ENCODE measurements around the gene ITGA7.
A peak's percentile ranks its signal among the peaks of the same experiment; 100 is the strongest.

The ITGA7 gene

DNA sequence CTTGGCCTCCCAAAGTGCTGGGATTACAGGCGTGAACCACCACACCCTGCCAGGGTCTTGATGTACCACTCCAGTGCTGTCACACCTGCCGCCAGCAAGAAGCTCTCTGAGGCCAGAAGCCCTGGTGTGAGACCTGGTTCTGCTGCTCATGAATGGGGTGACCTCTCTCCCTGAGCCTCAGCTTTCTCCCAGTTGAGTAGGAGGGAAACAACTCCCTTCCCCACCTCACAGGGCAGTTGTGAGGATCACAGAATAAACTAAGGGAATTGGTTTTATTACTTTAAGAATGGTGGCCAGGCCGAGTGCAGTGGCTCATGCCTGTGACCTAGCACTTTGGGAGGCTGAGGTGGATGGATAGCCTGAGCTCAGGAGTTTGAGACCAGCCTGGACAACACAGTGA lies 26.9 kb upstream of the ITGA7 start:
- DNase-seq: no peak

DNA sequence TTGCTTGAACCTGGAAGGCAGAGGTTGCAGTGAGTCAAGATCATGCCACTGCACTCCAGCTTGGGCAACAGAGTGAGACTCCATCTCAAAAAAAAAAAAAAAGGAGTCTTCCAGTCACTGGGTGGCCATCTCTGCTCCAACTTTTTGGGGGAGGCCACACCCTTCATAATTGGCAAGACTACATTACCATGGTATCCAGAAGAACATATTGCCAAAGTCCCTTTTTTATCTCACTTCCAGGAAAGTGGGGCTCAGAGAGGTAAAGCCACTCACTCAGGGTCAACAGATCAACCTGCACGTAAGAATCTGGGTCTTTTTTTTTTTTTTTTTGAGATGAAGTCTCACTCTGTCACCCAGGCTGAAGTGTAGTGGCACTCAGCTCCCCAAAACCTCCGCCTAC lies 26.2 kb upstream of the ITGA7 start:
- no peak for DNase-seq

DNA sequence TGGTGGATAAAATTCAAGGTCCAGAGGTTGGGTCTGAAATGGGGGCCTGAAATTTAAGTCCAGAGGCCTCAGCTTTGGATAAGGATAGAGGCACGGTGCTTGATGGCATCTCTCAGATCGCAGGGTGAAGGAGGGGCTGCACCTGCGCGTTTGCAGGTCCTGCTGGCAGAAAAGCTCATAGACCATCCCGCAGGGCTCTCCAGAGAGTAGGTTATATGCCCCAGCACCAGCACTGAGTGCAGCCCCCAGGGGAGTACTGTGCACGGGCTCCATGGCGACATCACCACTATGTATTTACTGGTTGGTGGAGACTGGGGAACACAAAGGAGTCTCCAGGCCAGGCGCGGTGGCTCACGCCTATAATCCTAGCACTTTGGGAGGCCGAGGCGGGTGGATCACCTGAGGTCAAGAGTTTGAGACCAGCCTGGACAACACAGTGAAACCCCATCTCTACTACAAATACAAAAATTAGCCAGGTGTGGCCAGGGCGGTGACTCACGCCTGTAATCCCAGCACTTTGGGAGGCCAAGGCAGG lies 25.4 kb upstream of the ITGA7 start:
- no peak for DNase-seq

DNA sequence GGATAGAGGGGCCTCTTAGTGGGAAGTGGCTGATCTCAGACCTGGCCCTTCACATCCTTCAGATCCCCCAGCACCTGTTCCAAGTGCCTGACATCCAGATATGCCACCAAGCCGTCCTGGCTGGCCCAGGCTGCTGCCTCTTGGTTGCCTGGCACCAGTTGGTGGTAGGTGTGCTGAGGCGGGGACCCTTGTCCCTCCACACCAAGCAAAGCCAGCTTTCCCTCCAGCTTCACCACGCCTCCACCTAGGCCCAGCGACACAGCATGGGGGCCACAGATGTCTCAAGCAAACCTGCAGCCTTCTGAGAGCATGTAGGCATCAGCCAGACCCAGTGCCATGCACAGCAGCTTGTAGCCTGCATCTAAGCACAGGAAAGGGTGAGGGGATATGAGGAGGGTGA lies 24.6 kb upstream of the ITGA7 start:
- no peak for DNase-seq

DNA sequence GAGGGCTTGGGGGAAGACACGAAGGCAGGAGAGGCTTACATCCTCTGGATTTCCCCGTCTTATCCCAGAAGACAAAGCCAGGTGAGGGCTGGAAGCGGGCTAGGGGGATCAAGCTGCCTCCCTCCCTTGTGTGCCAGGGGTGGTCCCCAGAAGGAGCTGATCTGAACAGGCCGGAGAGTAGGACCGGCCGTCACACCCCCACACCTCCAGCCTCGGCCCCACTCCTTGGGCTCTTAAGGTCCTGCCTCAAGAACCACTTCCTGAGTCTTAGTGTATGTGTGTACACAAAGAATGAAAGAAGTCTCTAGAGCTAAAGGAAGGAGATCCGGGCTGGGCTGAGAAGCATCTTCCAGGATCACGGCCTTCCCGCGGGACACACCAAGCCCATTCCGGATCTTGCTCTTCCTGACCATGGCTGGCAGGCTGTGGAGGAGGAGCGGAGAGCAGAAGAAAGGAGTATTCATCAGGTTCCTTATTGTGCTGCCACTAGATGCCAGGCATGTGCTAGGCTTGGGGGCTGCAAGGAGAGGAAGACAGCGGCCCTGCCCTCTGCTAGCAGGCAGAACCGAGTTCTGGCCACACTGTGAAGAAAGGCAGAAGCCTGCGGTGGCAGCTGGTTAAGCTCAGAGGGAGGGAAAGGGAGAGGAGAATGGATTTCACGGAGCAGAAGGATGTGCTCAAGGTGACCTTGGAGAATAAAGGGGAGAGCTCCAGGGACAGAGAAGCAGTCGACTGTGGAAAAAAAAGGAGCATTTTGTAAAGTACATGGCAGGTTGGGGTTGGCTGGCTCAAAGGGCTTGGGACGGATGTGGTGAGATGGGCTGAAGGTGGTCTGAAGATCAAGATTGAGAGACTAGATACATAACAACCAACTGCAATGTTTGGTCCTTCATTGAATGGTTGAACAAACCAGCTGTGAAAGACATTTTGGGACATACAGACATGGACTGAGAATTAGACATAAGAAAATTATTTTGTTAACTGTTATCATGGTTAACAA lies 22.4 kb upstream of the ITGA7 start:
- no peak for DNase-seq

DNA sequence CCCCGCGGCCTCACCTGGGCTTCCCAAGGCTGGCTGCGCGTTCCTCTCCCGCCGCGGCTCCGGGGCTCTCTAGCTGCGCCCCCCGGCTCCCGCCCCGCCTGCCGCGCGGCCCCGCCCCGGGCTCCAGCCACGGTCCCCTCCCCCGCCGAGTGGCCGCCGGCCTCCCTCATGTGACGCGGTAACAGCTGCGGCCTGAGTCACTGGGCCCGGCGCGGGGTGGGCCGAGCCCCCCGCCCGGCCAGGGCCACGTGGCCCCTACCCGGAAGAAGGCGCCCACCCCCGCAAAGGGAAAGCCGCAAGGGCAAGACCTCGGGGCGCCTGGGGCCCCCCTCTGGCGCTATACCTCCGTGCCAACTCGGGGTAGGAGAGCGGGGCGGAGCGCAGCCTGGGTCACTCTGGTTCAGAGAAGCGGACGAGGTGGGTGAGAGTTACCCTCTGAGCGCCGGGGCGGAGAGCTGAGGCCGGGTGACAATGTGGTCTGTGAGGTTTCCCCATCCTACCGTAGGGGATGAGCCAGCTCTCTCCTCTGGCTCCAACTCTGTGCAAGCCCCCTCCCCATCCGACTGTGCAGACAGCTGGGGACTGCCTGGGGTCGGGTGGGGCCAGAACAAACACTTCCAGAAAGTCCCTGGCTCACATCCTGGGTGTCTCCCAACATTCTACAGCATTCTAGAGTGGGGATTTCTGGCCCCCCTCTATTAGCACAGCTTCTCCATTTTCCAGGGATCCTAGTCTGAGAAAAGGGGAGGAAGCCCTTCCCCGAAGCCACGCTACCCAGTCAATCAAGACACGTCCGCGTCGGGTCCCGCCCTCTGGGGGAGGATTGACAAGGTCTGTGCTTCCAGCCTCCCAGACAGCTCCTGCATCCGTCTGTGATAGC lies 21.5 kb upstream of the ITGA7 start, which contains the start of gene CD63:
Gene CD63 (minus strand): TSS at position 71 of the 880 bp plus-strand sequence. CDS start 668 bp downstream, outside the sequence.
- DNase-seq: peak; percentile 85

DNA sequence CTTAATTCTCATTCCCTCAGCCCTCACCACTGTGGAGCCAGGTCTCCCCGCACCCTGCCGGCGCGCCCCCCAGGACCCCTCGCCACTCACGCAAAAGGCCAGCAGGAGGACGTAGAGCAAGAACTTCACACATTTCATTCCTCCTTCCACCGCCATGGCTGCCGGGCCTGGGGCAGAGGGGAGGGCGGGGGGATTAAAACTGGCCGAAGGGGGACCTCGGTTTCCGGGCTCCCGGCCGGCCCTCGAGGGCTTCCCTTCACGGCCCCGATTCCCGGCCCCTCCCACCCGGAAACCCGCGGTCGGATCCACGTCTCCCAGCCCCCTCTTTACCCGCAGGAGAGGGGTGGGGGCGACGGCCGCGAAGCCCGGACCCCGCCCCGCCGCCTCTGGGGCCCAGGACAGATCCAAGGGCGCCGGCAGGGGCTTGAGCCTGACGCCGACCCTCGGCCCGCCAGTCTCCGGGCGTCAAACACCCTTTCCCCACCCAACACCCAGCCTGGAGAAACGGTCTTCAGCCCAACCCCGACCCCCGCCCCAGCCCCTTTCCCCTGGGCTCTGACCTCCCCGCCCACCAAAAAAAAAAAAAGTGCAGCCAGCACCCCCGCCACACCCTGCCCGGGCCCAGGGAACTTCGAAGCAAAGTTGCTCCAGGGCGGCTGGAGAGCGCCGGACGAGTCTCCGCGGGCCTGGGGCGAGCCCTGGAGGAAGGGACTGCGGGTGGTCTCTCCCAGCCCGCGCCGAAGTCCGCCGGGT lies 20.7 kb upstream of the ITGA7 start:
- peak; percentile 81 for DNase-seq

DNA sequence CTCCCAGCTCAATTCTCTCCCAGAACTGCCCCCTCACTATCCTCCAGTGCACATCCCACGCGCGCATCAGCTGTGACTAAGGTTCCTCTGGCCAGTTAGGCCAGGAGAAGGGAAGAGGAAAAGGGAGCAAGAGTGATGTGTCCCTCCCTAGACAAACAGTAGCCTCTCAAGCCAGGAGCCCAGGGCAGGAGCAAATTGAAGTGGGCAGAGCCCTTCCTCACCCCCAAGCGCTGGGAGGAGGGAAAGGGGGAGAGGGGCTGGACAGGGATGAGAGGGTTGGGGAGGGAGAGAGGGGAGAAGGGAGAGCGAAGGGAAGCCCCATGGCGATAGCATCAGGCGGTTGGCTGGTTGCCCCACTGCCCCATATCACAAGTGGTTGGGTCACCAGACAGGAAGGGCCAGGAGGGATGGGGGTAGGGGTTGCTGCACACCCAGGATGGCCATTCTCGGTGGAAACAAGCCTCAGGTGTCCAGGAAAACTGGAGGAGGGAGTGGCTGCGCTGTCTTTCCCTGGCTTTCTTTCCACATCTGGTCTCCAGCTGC lies 20.0 kb upstream of the ITGA7 start:
- no peak for DNase-seq

DNA sequence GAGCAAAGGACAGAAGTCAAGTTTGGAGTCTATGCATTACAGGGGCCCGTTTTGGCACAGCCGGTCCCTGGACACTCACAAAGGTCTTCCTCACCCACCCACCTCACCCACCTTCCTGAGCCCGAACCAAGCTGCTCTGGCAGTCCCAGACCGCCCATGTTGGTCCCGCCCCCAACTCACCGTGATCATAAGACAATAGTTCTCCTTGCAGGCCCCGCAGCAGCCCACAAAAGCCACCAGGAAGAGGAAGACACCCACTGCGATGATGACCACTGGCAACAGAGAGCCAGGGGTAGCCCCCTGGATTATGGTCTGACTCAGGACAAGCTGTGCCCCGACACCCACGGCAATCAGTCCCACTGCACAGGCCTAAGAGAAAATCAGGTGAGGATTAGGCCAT lies 19.3 kb upstream of the ITGA7 start:
- DNase-seq: no peak

DNA sequence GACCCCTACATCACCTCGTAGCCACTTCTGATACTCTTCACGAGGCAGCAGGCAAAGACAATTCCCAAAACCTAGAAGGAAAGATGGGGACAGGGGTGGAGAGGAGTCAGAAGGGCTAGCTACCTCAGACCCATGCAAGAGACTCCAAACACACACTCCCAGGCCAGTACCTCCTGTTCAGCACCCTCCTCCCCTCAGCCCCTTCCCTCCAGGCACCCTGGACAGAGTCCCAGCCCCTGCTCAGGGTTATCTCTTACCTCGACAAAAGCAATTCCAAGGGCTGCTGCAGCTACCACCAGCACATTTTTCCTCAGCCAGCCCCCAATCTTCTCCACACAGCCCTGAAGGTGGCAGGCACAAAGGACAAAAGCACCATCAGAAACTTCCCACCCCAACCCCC lies 17.9 kb upstream of the ITGA7 start:
- DNase-seq: no peak

DNA sequence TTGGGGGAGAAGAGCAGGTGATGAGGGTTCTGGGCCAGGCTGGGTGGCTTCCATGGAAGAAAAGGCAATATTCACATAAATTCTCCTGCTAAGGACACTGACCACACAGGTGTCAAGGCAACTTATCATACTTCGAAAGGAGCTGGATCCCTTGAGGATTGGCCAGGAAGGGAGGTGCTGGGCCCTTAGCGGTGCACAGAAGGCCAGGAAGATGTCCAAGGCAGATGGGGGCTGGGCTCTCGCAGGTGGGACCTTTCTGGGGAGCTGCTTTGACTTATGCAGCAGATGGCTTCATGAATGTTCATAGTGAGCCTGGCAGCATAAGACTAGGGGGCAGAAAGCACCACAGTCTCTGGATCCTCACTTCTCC lies 17.2 kb upstream of the ITGA7 start:
- DNase-seq: no peak

DNA sequence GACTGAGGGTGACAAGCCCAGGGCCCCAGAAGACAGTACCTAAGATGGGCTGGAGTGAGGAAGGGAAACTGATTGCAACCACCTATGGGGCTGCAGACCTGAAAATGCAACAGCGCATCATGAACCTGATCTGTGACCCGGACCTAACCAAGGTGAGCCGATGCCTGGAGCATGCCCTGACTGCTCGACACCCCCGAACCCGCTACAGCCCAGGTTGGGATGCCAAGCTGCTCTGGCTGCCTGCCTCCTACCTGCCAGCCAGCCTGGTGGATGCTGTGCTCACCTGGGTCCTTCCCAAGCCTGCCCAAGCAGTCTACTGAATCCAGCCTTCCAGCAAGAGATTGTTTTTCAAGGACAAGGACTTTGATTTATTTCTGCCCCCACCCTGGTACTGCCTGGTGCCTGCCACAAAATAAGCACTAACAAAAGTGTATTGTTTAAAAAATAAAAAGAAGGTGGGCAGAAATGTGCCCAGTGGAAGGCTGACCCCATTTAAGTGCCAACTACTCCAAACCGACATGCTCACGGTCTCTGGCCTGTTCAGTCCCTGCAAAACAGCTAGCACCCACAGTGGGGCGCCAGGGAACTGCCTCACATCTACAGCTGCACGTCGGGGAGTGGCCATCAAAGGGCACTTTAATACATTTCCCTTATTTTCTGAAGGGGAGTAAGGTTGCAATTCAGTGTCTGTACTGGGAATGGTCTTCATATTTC lies 16.7 kb upstream of the ITGA7 start:
- DNase-seq: peak; percentile 27

DNA sequence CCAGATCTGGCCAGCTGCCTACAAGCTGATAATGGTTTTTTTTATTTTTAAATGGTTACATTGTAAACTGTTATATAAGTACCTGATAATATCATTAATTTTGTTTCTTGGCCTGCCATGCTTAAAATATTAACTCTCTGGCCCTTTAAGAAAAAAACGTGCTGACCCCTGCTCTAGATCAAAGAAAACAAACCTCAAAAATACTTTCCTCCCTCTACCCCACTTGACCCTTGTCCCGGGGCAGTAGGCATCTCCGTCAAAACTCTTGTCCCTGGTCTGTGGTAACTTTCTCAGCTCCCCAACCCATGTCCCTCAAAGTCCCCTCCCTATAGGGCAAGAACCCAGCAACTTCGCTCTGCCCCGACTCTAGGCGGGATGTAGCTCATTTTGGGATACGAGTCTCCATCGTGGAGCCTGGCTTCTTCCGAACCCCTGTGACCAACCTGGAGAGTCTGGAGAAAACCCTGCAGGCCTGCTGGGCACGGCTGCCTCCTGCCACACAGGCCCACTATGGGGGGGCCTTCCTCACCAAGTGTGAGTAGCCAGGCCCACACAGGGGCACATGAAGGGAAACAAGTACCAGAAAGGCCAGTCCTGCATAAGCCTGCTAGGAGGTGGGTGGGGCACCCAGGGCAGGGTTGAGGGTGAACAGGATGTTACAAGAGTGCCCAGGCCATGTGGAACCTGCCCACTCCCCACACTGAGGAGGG lies 16.0 kb upstream of the ITGA7 start:
- DNase-seq: no peak

DNA sequence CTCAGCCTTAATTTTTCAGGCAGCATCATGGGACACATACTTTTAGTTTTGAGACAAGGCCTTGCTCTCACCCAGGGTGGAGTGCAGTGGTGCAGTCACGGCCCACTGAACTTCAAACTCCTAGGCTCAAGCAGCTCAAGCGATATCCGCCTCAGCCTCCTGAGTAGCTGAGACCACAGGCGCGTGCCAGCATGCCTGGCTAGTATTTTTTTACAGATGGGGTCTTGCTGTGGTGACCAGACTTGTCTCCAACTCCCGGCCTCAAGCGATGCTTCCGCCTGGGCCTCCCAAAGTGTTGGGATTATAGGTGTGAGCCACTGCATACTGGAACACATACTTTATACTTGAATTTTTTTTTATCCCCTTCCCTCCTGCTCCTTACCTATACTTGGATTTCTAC lies 15.2 kb upstream of the ITGA7 start:
- DNase-seq: no peak

DNA sequence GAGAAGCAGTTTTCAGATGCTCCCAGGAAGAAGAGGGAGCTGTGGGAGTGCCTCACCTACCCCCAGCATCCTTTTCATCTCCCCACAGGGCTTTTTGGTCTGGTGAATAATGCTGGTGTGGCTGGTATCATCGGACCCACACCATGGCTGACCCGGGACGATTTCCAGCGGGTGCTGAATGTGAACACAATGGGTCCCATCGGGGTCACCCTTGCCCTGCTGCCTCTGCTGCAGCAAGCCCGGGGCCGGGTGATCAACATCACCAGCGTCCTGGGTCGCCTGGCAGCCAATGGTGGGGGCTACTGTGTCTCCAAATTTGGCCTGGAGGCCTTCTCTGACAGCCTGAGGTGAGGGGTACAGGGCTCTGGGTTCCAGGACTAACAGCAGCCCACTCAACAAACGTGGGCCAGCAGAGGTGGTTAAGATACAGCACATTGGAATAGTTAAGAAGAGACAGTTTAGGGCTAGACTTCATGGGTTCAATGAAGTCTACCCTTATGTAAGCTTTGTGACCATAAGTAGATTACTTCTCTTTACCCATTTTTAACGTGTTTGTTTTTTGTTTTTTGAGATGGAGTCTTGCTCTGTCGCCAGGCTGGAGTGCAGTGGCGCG lies 14.0 kb upstream of the ITGA7 start:
- no peak for DNase-seq

DNA sequence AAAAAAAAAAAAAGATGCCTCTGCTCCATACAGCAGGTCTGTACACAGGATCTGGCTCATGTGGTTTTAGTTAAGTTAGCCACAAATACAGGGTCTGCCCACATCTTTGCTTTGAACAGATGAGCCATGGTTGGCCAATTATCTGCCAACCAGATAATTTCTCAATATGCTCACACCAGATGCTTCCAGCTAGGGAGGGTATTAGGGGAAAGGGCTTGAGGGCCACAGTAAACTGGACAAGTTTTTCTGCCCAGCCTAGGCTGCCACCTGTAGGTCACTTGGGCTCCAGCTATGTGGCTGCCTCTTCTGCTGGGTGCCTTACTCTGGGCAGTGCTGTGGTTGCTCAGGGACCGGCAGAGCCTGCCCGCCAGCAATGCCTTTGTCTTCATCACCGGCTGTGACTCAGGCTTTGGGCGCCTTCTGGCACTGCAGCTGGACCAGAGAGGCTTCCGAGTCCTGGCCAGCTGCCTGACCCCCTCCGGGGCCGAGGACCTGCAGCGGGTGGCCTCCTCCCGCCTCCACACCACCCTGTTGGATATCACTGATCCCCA lies 13.3 kb upstream of the ITGA7 start:
- no peak for DNase-seq

DNA sequence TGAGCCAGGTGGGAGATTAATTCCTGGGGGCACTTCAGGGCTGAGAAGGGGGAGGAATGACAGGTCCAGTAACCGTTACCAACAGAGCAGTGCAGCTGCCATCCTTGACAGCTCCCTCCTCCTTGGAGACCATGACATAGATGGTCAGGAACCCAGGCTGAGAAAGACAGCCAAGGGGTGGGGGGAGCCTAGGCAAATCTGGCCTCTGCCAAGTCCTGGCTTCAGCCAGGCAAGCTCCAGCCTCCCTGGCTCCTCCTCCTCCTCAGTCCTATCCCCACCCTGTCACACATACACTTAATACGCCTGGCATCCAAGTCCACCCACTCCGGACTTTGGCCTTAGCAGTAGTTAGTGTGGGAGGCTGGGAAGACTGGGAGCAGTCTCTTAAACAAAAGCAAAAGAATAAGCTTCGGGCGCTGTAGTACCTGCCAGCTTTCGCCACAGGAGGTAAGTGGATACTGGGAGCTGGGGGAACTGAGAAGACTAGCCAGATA lies 12.4 kb upstream of the ITGA7 start, which contains the start of gene RDH5:
Gene RDH5 (plus strand): TSS at position 323 of the 494 bp plus-strand sequence. CDS start 792 bp downstream, outside the sequence.
- DNase-seq: no peak

DNA sequence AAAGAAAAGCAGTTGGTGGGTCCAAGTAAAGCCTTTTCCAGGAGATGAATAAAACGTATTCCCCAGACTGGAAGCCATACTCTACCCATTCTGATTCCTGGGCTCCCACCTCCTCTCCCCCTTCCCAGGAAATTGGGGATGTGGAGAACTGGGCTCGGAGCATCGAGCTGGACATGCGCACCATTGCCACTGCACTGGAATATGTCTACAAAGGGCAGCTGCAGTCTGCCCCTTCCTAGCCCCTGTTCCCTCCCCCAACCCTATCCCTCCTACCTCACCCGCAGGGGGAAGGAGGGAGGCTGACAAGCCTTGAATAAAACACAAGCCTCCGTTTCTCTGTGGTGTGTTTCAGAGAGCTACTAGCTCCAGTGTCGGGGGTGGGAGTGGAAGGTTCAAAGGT lies 11.7 kb upstream of the ITGA7 start:
- DNase-seq: no peak

DNA sequence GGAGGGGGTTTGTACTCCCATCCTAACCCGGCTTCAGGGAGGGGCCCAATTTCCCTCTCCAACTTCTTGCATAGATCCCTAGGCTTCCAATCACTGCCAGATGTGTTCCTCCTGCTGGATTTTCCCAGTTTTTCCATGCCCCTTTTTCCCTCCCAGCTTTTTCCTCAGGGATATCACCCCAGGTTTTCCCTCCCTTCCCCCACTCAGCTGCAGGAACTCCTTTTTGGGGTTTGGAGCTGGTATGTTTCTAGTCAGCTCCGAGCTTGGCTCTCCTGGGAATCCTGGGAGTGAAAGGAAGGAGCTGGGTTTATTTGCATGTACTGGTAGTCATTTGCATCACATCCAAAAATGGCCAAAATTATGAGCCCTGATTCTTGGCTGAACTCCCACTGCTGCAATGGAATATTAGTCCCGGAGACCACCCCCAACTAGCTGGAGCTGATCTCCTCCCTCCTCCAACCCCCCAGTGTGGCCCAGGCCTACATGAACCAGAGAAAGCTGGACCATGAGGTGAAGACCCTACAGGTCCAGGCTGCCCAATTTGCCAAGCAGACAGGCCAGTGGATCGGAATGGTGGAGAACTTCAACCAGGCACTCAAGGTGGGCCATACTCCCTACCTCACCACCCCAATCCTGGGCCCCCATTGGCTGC lies 11.0 kb upstream of the ITGA7 start:
- DNase-seq: no peak
